RWPE2 (cell line): ENCODE measurements around the gene PRM1.
"Not testable (repeated sequence)": the region's sequence is repeated elsewhere in the genome, so short reads cannot be mapped to it uniquely, and the experiment has no call there.

ENCODE experiments used
- ATAC-seq: fragments of 200-7000 bp; cut with Tn5 transposase; 3 replicates; pipeline ENCODE4 v1.9.1; 2021; ENCODE audit warnings: low read depth
- DNase-seq: peaks from one replicate; pipeline ENCODE4 v3.0.0-alpha.2; 2020; ENCODE audit warnings: low spot score
- H3K27ac ChIP-seq: fragments of 450-650 bp; 2 replicates; pipeline ENCODE4 v1.5.1; 2017; ENCODE audit warnings: mild to moderate bottlenecking; ENCODE audit not compliant: poor library complexity, severe bottlenecking
- H3K27me3 ChIP-seq: fragments of 250-450 bp; sonication (Bioruptor Pico); 2 replicates; pipeline ENCODE4 v1.5.1; 2021; ENCODE audit warnings: mild to moderate bottlenecking, moderate library complexity; ENCODE audit not compliant: insufficient read depth, poor library complexity, severe bottlenecking
- H3K36me3 ChIP-seq: fragments of 250-450 bp; sonication (Bioruptor Pico); 2 replicates; pipeline ENCODE4 v1.5.1; 2020; ENCODE audit warnings: low read depth, mild to moderate bottlenecking, moderate library complexity
- H3K4me1 ChIP-seq: fragments of 250-450 bp; sonication (Bioruptor Pico); 2 replicates; pipeline ENCODE4 v1.5.1; 2021; ENCODE audit warnings: mild to moderate bottlenecking, moderate library complexity; ENCODE audit not compliant: insufficient read depth, poor library complexity, severe bottlenecking
- H3K4me3 ChIP-seq: fragments of 250-450 bp; sonication (Bioruptor Pico); 2 replicates; pipeline ENCODE4 v1.5.1; 2021; ENCODE audit warnings: mild to moderate bottlenecking, moderate library complexity; ENCODE audit not compliant: severe bottlenecking
- H3K9me3 ChIP-seq: fragments of 250-450 bp; sonication (Bioruptor Pico); 2 replicates; pipeline ENCODE4 v1.5.1; 2021; ENCODE audit warnings: mild to moderate bottlenecking, moderate library complexity; ENCODE audit not compliant: severe bottlenecking
- TF ChIP-seq, protein P1 (sequence below): fragments of 450-650 bp; IDR thresholded peaks from one replicate; pipeline ENCODE4 v1.5.1; 2017; ENCODE audit warnings: mild to moderate bottlenecking, moderate library complexity; ENCODE audit not compliant: poor library complexity, severe bottlenecking

Gene PRM1

GRCh38 chr16:11291091-11291703 lies 10.1 kb upstream of the PRM1 start:
- Histone ChIP-seq H3K9me3 (no peaks in the 10 kb centered on the region), H3K36me3 (no peaks in the 10 kb centered on the region), H3K4me1 (no peaks in the 10 kb centered on the region), H3K4me3 (no peak overlapping the region), H3K27me3 (no peaks in the 10 kb centered on the region), H3K27ac (no peak overlapping the region)
- TF ChIP-seq, protein P1, sequence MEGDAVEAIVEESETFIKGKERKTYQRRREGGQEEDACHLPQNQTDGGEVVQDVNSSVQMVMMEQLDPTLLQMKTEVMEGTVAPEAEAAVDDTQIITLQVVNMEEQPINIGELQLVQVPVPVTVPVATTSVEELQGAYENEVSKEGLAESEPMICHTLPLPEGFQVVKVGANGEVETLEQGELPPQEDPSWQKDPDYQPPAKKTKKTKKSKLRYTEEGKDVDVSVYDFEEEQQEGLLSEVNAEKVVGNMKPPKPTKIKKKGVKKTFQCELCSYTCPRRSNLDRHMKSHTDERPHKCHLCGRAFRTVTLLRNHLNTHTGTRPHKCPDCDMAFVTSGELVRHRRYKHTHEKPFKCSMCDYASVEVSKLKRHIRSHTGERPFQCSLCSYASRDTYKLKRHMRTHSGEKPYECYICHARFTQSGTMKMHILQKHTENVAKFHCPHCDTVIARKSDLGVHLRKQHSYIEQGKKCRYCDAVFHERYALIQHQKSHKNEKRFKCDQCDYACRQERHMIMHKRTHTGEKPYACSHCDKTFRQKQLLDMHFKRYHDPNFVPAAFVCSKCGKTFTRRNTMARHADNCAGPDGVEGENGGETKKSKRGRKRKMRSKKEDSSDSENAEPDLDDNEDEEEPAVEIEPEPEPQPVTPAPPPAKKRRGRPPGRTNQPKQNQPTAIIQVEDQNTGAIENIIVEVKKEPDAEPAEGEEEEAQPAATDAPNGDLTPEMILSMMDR: no peak
- DNase-seq (no peak), ATAC-seq (no peak)

GRCh38 chr16:11290102-11290893 lies 9.2 kb upstream of the PRM1 start:
- Histone ChIP-seq H3K9me3 (no peaks in the 10 kb centered on the region), H3K27me3 (no peaks in the 10 kb centered on the region), H3K4me3 (no peak overlapping the region), H3K4me1 (no peaks in the 10 kb centered on the region), H3K27ac (no peak overlapping the region), H3K36me3 (no peaks in the 10 kb centered on the region)
- TF ChIP-seq, protein P1: no peak
- no peak for DNase-seq
- no peak for ATAC-seq

DNA sequence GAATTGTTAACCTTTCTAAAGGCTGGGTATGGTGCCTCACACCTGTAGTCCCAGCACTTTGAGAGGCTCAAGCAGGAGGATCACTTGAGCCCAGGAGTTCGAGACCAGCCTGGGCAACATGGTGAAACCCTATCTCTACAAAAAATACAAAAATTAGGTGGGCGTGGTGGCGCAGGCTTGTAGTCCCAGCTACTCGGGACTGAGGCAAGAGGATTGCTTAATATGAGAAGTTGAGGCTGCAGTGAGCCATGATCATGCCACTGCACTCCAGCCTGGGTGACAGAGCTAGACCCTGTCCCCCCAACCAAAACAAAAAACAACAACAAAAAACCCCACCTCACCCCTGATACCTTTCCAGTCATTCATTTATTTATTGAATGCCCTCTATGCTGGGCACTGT lies 8.6 kb upstream of the PRM1 start:
- H3K27me3 ChIP-seq, H3K9me3 ChIP-seq, H3K36me3 ChIP-seq, ATAC-seq, DNase-seq, H3K4me3 ChIP-seq, H3K27ac ChIP-seq, H3K4me1 ChIP-seq: not testable (repeated sequence)

DNA sequence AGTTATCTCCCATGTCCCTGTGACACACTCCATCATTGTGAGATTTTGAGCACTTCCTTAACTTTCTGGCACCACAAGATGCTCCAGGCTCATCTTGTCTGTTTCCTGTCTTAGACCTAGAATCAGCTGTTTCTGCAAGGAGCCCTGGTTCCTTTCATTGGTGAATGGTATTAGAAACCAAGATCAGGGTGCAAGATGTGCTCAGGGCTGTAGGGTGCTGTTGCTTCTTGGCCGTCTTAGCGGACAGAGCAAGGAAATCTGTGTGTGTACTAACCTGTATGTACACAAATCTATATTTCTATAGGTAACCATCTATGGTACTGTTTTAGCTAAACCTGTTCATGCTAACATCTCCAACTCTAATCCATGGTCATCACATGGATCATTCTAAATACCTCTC lies 8.1 kb upstream of the PRM1 start:
- TF ChIP-seq, protein P1: no peak
- Histone ChIP-seq H3K27ac (no peak overlapping the region), H3K4me3 (no peak overlapping the region), H3K4me1 (no peaks in the 10 kb centered on the region), H3K27me3 (no peaks in the 10 kb centered on the region), H3K9me3 (no peaks in the 10 kb centered on the region), H3K36me3 (no peaks in the 10 kb centered on the region)
- ATAC-seq (no peak), DNase-seq (no peak)

DNA sequence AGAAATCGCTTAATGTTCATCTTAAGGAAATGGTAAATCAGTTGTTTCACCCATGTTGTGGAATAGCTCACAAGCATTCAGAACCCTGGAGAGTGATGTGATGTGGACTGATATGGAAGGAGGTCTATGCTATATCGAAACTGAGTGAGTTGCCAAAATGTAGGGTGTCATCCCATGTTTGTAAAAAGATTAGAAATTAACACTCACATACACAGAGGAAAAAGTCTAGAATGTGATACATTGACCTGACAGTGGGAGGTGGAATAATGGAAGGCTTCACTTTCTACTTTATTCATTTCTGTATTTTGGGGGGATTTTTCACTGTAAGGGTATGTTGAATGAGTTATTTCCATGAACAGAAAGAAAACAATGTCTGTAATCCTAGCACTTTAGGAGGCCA lies 4.7 kb upstream of the PRM1 start:
- Histone ChIP-seq H3K36me3 (no peaks in the 10 kb centered on the region), H3K4me3 (no peak overlapping the region), H3K9me3 (no peaks in the 10 kb centered on the region), H3K4me1 (no peaks in the 10 kb centered on the region), H3K27me3 (no peaks in the 10 kb centered on the region), H3K27ac (no peak overlapping the region)
- ATAC-seq: no peak
- no peak for DNase-seq
- TF ChIP-seq, protein P1: no peak
